ENCODE results near the gene TSPAN31. TPM values are rescaled to one million over a fixed set of nuclear protein-coding genes. Genes with fewer than 3 reads are reported as not detected.

The TSPAN31 gene
- total RNA-seq, 1 donor from 2014 or later: 61.3 TPM

DNA sequence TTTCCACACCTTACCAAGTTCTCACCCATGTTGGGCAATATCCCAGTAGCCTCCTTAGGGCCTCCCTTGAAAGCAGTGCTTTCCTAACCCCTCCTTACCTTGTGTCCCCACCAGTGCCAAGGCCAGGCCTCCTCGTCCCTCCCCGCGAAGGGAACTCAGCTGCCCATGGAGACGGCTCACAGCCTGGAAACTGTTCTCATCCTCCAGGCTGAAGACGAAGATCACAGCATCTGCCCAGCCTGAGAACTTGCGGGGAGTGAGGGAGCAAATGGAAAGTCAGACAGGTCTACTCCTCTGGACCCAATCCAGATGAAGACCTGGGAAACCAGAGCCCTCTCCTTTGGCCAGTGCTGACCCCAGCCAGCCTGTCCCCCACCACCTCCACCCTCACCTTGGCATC, 10.9 kb upstream of the TSPAN31 start:
- peaks cover 26% of the 10 kb centered on the region for H3K4me1 Mint-ChIP-seq
- Histone ChIP-seq H3K79me2 (ENCODE audit: low read depth) (no peaks in the 10 kb centered on the region), H3K27ac (no peak overlapping the region), H3K27me3 (peaks cover 100% of the 10 kb centered on the region), H3K4me1 (peaks cover 10% of the 10 kb centered on the region), H4K20me1 (ENCODE audit: low read depth) (peaks cover 41% of the 10 kb centered on the region), H3K4me3 (no peak overlapping the region), H3K4me2 (no peak overlapping the region), H3K36me3 (no peaks in the 10 kb centered on the region), H3K9me3 (ENCODE audit: low read depth) (no peaks in the 10 kb centered on the region), H2AFZ (replicated peaks) (no peak overlapping the region), H3K9ac (no peak overlapping the region), H3F3A (ENCODE audit: low read depth) (peaks cover 26% of the 10 kb centered on the region)
- H3K4me3 Mint-ChIP-seq: peak overlapping the region; percentile 68
- peaks cover 42% of the 10 kb centered on the region for H3K27me3 Mint-ChIP-seq (ENCODE audit: insufficient read depth, low read depth)
- H3K36me3 Mint-ChIP-seq: peaks cover 4% of the 10 kb centered on the region
- TF ChIP-seq EZH2phosphoT487 (IDR thresholded peaks at IDR 0.05) (no peak), EZH2 (IDR thresholded peaks at IDR 0.05) (peak; percentile 8), CTCF (IDR thresholded peaks at IDR 0.05) (no peak)
- H3K9me3 Mint-ChIP-seq: peaks cover 2% of the 10 kb centered on the region
- H3K27ac Mint-ChIP-seq: no peak overlapping the region
- no peak for DNase-seq (ENCODE audit: low spot score)

GRCh38 chr12:57734591-57734990, 10.2 kb upstream of the TSPAN31 start:
- no peak overlapping the region for H3K4me2 ChIP-seq
- no peak overlapping the region for H2AFZ ChIP-seq (replicated peaks)
- peaks cover 4% of the 10 kb centered on the region for H3K36me3 Mint-ChIP-seq
- TF ChIP-seq EZH2 (IDR thresholded peaks at IDR 0.05) (no peak), EZH2phosphoT487 (IDR thresholded peaks at IDR 0.05) (no peak), CTCF (IDR thresholded peaks at IDR 0.05) (no peak)
- no peaks in the 10 kb centered on the region for H3K79me2 ChIP-seq (ENCODE audit: low read depth)
- peaks cover 44% of the 10 kb centered on the region for H4K20me1 ChIP-seq (ENCODE audit: low read depth)
- H3K27ac ChIP-seq: no peak overlapping the region
- H3K36me3 ChIP-seq: no peaks in the 10 kb centered on the region
- peaks cover 16% of the 10 kb centered on the region for H3K4me1 ChIP-seq
- no peak for DNase-seq (ENCODE audit: low spot score)
- H3K4me1 Mint-ChIP-seq: peaks cover 33% of the 10 kb centered on the region
- H3F3A ChIP-seq (ENCODE audit: low read depth): peaks cover 32% of the 10 kb centered on the region
- no peaks in the 10 kb centered on the region for H3K9me3 Mint-ChIP-seq
- H3K9me3 ChIP-seq (ENCODE audit: low read depth): no peaks in the 10 kb centered on the region
- no peak overlapping the region for H3K4me3 ChIP-seq
- H3K4me3 Mint-ChIP-seq: no peak overlapping the region
- H3K9ac ChIP-seq: no peak overlapping the region
- peaks cover 100% of the 10 kb centered on the region for H3K27me3 ChIP-seq
- no peak overlapping the region for H3K27ac Mint-ChIP-seq
- H3K27me3 Mint-ChIP-seq (ENCODE audit: insufficient read depth, low read depth): peaks cover 44% of the 10 kb centered on the region

- H3K4me2 ChIP-seq: peak overlapping the region; percentile 98
- Mint-ChIP-seq H3K36me3 (peaks cover 4% of the 10 kb centered on the region), H3K27me3 (ENCODE audit: insufficient read depth, low read depth) (peaks cover 43% of the 10 kb centered on the region), H3K4me1 (peaks cover 38% of the 10 kb centered on the region), H3K4me3 (peak overlapping the region; percentile 80), H3K27ac (no peak overlapping the region), H3K9me3 (no peaks in the 10 kb centered on the region)
- no peak overlapping the region for H3K27ac ChIP-seq
- H3K27me3 ChIP-seq: peaks cover 100% of the 10 kb centered on the region
- H3K4me3 ChIP-seq: no peak overlapping the region
- no peaks in the 10 kb centered on the region for H3K79me2 ChIP-seq (ENCODE audit: low read depth)
- peaks cover 40% of the 10 kb centered on the region for H4K20me1 ChIP-seq (ENCODE audit: low read depth)
- H3K36me3 ChIP-seq: no peaks in the 10 kb centered on the region
- H3K9me3 ChIP-seq (ENCODE audit: low read depth): no peaks in the 10 kb centered on the region
- H3K4me1 ChIP-seq: peaks cover 24% of the 10 kb centered on the region
- TF ChIP-seq EZH2phosphoT487 (IDR thresholded peaks at IDR 0.05): no peak
- TF ChIP-seq CTCF (IDR thresholded peaks at IDR 0.05): no peak
- no peak for TF ChIP-seq EZH2 (IDR thresholded peaks at IDR 0.05)
- no peak overlapping the region for H3K9ac ChIP-seq
- H2AFZ ChIP-seq (replicated peaks): no peak overlapping the region
- H3F3A ChIP-seq (ENCODE audit: low read depth): peaks cover 32% of the 10 kb centered on the region
- peak; percentile 69 for DNase-seq (ENCODE audit: low spot score)
Observed at GRCh38 chr12:57735198-57735855, 9.5 kb upstream of the TSPAN31 start.

Data from neural progenitor cell (in vitro differentiated cells).